Measurements from ENCODE around the gene IL21.
"Not testable (repeated sequence)": the region's sequence is repeated elsewhere in the genome, so short reads cannot be mapped to it uniquely, and the experiment has no call there.

The IL21 gene

GRCh38 chr4:122621016-122621507 is at the start of gene IL21:
Gene IL21 (minus strand): TSS chr4:122621066. CDS start chr4:122621011, 55 bp downstream.
- no peak for FAIRE-seq

GRCh38 chr4:122669911-122670738 is 49.3 kb upstream of the IL21 start:
- no peak for FAIRE-seq

- FAIRE-seq: peak; percentile 8
Measured at GRCh38 chr4:122668241-122668640, 47.4 kb upstream of the IL21 start.

GRCh38 chr4:122666527-122667245 is 45.8 kb upstream of the IL21 start:
- FAIRE-seq: peak; percentile 95

GRCh38 chr4:122665161-122665929 is 44.5 kb upstream of the IL21 start:
- FAIRE-seq: no peak

- FAIRE-seq: no peak
Measured at GRCh38 chr4:122663814-122664610, 43.1 kb upstream of the IL21 start.

- no peak for FAIRE-seq
Measured at GRCh38 chr4:122663291-122663690, 42.4 kb upstream of the IL21 start.

GRCh38 chr4:122662701-122663100 is 41.8 kb upstream of the IL21 start:
- FAIRE-seq: no peak

- FAIRE-seq: no peak
Measured at GRCh38 chr4:122661176-122662160, 40.6 kb upstream of the IL21 start.

GRCh38 chr4:122658818-122659295 is 38.0 kb upstream of the IL21 start:
- FAIRE-seq: no peak

GRCh38 chr4:122658377-122658776 is 37.5 kb upstream of the IL21 start:
- FAIRE-seq: no peak

- no peak for FAIRE-seq
Measured at GRCh38 chr4:122657553-122657952, 36.7 kb upstream of the IL21 start.

GRCh38 chr4:122656583-122656982 is 35.7 kb upstream of the IL21 start:
- not testable (repeated sequence) for FAIRE-seq

- FAIRE-seq: peak; percentile 63
Measured at GRCh38 chr4:122652379-122652778, 31.5 kb upstream of the IL21 start.

GRCh38 chr4:122650148-122650547 is 29.3 kb upstream of the IL21 start:
- FAIRE-seq: no peak

- no peak for FAIRE-seq
Measured at GRCh38 chr4:122647656-122648055, 26.8 kb upstream of the IL21 start.

- no peak for FAIRE-seq
Measured at GRCh38 chr4:122643257-122643656, 22.4 kb upstream of the IL21 start.

- FAIRE-seq: no peak
Measured at GRCh38 chr4:122639181-122639580, 18.3 kb upstream of the IL21 start.

- no peak for FAIRE-seq
Measured at GRCh38 chr4:122636697-122637096, 15.8 kb upstream of the IL21 start.

GRCh38 chr4:122635205-122635604 is 14.3 kb upstream of the IL21 start:
- no peak for FAIRE-seq

GRCh38 chr4:122633211-122633610 is 12.3 kb upstream of the IL21 start:
- FAIRE-seq: no peak
